ENCODE results near the gene DEGS1. TPM values are rescaled to one million over a fixed set of nuclear protein-coding genes. Genes with fewer than 3 reads are reported as not detected.

The DEGS1 gene
- total and polyA plus RNA-seq, 10 of the 15 experiments (the other 5 are each of a cell fraction or from before 2014, with no cell fraction given) = 16.5 to 133 (median 46.0) TPM

- TF ChIP-seq SMAD5 (IDR thresholded peaks at IDR 0.05; ENCODE audit: low read depth) (no peak), REST (IDR thresholded peaks at IDR 0.05; ENCODE audit: low read depth, low read length) (no peak), E4F1 (IDR thresholded peaks at IDR 0.05; ENCODE audit: borderline replicate concordance, partially characterized antibody) (no peak), ZBED1 (IDR thresholded peaks at IDR 0.05; ENCODE audit: borderline replicate concordance) (0 out of 2 replicates have a peak, but pooled peaks have one; percentile 53), MLLT1 (IDR thresholded peaks at IDR 0.05) (0 out of 2 replicates have a peak, but pooled peaks have one; percentile 72), SPI1 (IDR thresholded peaks at IDR 0.05; ENCODE audit: borderline replicate concordance, insufficient read depth, low read depth, low read length) (peak; percentile 87; the same call in 1 of the 2 replicates), RELA (IDR thresholded peaks at IDR 0.05; ENCODE audit: borderline replicate concordance, partially characterized antibody) (peak; percentile 10), CBFB (IDR thresholded peaks at IDR 0.05; ENCODE audit: low read depth) (peak; percentile 93), PAX5 (IDR thresholded peaks at IDR 0.05; ENCODE audit: borderline replicate concordance, low read depth, low read length) (peak; percentile 51; the same call in 1 of the 2 replicates), RAD51 (IDR thresholded peaks at IDR 0.05) (no peak), SMC3 (IDR thresholded peaks at IDR 0.05; ENCODE audit: borderline replicate concordance, low read length) (no peak), SMARCA5 (IDR thresholded peaks at IDR 0.05) (no peak)
- TF ChIP-seq, protein P1, sequence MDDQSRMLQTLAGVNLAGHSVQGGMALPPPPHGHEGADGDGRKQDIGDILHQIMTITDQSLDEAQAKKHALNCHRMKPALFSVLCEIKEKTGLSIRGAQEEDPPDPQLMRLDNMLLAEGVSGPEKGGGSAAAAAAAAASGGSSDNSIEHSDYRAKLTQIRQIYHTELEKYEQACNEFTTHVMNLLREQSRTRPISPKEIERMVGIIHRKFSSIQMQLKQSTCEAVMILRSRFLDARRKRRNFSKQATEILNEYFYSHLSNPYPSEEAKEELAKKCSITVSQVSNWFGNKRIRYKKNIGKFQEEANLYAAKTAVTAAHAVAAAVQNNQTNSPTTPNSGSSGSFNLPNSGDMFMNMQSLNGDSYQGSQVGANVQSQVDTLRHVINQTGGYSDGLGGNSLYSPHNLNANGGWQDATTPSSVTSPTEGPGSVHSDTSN (IDR thresholded peaks at IDR 0.05; ENCODE audit: insufficient replicate concordance, low read depth, low read length) = peak; percentile 74
- TF ChIP-seq, protein P2, sequence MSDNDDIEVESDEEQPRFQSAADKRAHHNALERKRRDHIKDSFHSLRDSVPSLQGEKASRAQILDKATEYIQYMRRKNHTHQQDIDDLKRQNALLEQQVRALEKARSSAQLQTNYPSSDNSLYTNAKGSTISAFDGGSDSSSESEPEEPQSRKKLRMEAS (IDR thresholded peaks at IDR 0.05; ENCODE audit: low read depth, low read length) = no peak
- TF ChIP-seq, protein P3, sequence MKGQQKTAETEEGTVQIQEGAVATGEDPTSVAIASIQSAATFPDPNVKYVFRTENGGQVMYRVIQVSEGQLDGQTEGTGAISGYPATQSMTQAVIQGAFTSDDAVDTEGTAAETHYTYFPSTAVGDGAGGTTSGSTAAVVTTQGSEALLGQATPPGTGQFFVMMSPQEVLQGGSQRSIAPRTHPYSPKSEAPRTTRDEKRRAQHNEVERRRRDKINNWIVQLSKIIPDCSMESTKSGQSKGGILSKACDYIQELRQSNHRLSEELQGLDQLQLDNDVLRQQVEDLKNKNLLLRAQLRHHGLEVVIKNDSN (IDR thresholded peaks at IDR 0.05; ENCODE audit: borderline replicate concordance, extremely low read length, insufficient read depth, low read depth, low read length) = no peak
- TF ChIP-seq, protein P4, sequence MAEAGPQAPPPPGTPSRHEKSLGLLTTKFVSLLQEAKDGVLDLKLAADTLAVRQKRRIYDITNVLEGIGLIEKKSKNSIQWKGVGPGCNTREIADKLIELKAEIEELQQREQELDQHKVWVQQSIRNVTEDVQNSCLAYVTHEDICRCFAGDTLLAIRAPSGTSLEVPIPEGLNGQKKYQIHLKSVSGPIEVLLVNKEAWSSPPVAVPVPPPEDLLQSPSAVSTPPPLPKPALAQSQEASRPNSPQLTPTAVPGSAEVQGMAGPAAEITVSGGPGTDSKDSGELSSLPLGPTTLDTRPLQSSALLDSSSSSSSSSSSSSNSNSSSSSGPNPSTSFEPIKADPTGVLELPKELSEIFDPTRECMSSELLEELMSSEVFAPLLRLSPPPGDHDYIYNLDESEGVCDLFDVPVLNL (IDR thresholded peaks at IDR 0.05; ENCODE audit: low read depth, low read length) = no peak
Measured at GRCh38 chr1:224168859-224169380, 14.1 kb upstream of the DEGS1 start (continued).
